Measurements from ENCODE around the gene C22orf42.

- no peak for TF ChIP-seq CTCF (IDR thresholded peaks at IDR 0.05)
- no peak for TF ChIP-seq POLR2A (IDR thresholded peaks at IDR 0.05)
Measured at GRCh38 chr22:32204040-32204855, 45.1 kb upstream of the C22orf42 start.

All from adrenal gland (tissue), 5 donors.